Inferior parietal cortex (tissue), 1 donor: ENCODE results near the gene HOXC12.

Experiments
- DNase-seq: peaks from one replicate; pipeline ENCODE4 v3.0.0-alpha.2; 2016; ENCODE audit errors: extremely low spot score

The HOXC12 gene

DNA sequence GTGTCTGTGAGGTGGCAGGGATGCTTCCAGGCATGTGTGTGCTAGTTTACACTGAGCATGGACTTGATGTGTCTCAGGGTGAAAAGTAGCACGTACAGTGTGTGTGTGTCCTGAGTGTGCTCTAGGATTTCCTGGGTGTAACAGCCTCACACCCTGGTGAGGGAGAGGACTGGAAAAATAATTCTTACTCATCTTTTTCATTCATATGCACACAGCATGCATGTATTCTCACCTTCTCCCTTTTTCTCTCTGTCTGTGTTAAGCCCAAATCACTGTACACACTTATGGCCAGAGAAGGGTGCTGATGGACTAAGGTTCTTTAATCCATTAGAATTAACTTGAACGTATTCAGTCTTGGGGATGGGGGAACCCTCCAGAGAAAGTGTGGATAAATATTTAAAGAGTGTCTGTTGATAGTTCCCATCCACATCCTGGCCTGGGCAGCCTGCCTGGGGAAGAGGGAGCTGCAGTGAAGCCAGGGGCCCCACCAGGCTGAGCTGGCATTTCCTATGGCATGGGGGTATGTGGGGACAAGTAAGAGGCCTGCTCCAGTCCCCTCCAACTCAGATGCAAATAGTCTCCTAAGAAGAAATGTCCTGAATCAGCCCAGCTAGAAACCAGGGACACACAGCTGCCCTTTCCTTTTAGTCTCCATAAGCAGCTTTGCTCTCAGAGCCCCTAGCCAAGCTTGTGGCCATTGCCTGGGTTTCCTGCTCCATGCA, 53.0 kb downstream of the HOXC12 start:
- no peak for DNase-seq

DNA sequence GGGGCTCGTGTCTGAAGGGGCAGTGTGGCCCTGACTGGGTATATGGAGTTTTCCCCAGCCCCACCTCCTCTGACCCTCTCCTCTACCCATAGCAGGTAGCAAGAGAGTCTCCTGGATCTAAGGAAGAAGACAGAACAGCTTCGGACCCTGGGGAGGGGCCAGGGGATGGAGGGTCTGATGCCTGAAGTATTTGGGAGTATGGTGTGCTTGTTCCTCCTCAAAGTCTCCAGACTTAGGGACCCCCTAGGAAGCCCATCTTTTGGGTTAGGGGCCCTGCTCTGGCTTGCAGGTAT, 53.5 kb downstream of the HOXC12 start:
- DNase-seq, result no peak
